ENCODE results near the gene MAL. TPM values are rescaled to one million over a fixed set of nuclear protein-coding genes. Genes with fewer than 3 reads are reported as not detected.

The MAL gene
- total RNA-seq, 1 donor from 2014 or later: 0.41 TPM

DNA sequence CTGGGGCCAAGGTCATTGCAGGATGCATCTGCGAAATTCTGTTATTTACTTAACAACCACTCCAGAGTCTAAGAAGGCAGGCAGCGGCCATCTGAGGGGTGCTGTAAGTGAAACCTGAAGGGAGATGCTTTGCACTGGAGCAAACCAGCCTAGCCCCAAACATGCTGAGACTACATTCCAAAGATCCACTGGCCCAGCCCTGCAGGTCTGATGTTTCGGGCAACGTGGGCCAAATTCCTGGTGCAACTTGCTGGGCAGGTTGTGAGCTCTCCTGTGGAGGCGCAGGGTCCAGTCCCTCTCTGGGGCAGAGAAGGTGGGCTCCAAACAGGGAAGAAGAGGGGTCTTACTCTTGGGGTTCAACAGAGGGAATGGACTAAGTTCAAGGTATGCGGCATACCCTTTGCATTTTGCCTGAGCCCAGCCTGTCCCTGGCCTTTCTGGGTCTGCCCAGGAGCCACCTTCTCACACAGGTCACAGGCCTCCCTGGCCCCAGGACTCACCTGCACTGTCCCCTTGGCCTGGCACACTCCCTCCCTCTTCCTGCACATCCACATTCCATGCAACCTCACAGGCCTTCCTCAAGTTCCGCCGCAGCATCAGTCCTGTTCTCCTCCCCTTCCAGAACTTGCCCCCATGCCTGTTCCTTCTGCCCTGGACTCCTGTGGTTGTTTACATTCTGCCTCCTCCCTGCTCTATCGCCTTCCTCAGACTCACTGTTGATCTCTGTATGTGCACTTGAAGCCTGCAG is 5.1 kb upstream of the MAL start:
- Histone ChIP-seq H3K27ac (ENCODE audit: low read depth, low read length) (no peak overlapping the region), H3K79me2 (ENCODE audit: insufficient read depth, low read length) (no peaks in the 10 kb centered on the region), H3K9ac (ENCODE audit: low read length) (no peak overlapping the region), H2AFZ (ENCODE audit: low read depth, low read length) (no peak overlapping the region), H3K27me3 (ENCODE audit: insufficient read depth, low read length) (peaks cover 39% of the 10 kb centered on the region), H3K4me2 (ENCODE audit: low read length) (no peak overlapping the region), H4K20me1 (ENCODE audit: insufficient read depth, low read length) (no peaks in the 10 kb centered on the region), H3K36me3 (ENCODE audit: insufficient read depth, low read length) (no peaks in the 10 kb centered on the region), H3K4me1 (ENCODE audit: insufficient read depth, low read length) (no peaks in the 10 kb centered on the region), H3K9me3 (ENCODE audit: insufficient read depth, low read depth, low read length) (no peaks in the 10 kb centered on the region), H3K4me3 (ENCODE audit: insufficient read depth, low read depth, low read length) (no peak overlapping the region)
- no peak overlapping the region for H3K27ac Mint-ChIP-seq (ENCODE audit: unreplicated experiment)
- no peaks in the 10 kb centered on the region for H3K9me3 Mint-ChIP-seq (ENCODE audit: unreplicated experiment)
- no peak for FAIRE-seq
- TF ChIP-seq, protein P1, sequence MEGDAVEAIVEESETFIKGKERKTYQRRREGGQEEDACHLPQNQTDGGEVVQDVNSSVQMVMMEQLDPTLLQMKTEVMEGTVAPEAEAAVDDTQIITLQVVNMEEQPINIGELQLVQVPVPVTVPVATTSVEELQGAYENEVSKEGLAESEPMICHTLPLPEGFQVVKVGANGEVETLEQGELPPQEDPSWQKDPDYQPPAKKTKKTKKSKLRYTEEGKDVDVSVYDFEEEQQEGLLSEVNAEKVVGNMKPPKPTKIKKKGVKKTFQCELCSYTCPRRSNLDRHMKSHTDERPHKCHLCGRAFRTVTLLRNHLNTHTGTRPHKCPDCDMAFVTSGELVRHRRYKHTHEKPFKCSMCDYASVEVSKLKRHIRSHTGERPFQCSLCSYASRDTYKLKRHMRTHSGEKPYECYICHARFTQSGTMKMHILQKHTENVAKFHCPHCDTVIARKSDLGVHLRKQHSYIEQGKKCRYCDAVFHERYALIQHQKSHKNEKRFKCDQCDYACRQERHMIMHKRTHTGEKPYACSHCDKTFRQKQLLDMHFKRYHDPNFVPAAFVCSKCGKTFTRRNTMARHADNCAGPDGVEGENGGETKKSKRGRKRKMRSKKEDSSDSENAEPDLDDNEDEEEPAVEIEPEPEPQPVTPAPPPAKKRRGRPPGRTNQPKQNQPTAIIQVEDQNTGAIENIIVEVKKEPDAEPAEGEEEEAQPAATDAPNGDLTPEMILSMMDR (IDR thresholded peaks at IDR 0.05; ENCODE audit: insufficient read depth, low read depth, low read length): no peak
- no peak for TF ChIP-seq EZH2 (IDR thresholded peaks at IDR 0.05; ENCODE audit: insufficient read depth, low read length)
- no peak for DNase-seq (ENCODE audit: low read depth)
- H3K36me3 Mint-ChIP-seq (ENCODE audit: low read depth, unreplicated experiment): no peaks in the 10 kb centered on the region
- H3K4me1 Mint-ChIP-seq (ENCODE audit: low read depth, unreplicated experiment): no peaks in the 10 kb centered on the region
- H3K27me3 Mint-ChIP-seq (ENCODE audit: low read depth, unreplicated experiment): peaks cover 76% of the 10 kb centered on the region
- H3K4me3 Mint-ChIP-seq (ENCODE audit: unreplicated experiment): no peak overlapping the region

DNA sequence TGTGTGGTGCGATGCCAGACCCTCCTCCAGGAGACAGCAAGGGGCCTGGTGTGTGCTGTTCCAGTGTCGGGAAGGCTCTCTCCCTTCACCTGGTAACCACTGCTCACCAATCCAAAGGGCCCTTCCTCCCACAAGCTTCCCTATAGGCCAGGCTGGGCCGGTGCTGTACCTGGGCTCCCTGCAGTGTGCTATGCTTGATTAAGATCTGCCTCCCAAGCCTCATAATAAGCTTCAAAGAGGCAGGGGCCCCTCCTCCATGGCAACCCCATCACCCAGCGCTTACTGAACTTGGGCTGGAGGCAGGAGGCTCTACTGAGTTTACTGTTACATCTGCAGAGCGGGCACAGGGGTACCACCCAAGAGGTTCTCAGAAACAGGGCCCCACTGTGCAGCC is 4.5 kb upstream of the MAL start:
- H3K36me3 ChIP-seq (ENCODE audit: insufficient read depth, low read length): no peaks in the 10 kb centered on the region

More for the DNA sequence above, 4.5 kb upstream of the MAL start:
- DNase-seq (ENCODE audit: low read depth): no peak
- Histone ChIP-seq H3K9me3 (ENCODE audit: insufficient read depth, low read depth, low read length) (no peaks in the 10 kb centered on the region), H3K4me2 (ENCODE audit: low read length) (no peak overlapping the region), H2AFZ (ENCODE audit: low read depth, low read length) (no peak overlapping the region), H3K4me3 (ENCODE audit: insufficient read depth, low read depth, low read length) (no peak overlapping the region), H3K27ac (ENCODE audit: low read depth, low read length) (no peak overlapping the region), H3K9ac (ENCODE audit: low read length) (no peak overlapping the region), H4K20me1 (ENCODE audit: insufficient read depth, low read length) (no peaks in the 10 kb centered on the region), H3K4me1 (ENCODE audit: insufficient read depth, low read length) (no peaks in the 10 kb centered on the region), H3K27me3 (ENCODE audit: insufficient read depth, low read length) (peaks cover 44% of the 10 kb centered on the region), H3K79me2 (ENCODE audit: insufficient read depth, low read length) (no peaks in the 10 kb centered on the region)
- FAIRE-seq: no peak
- TF ChIP-seq EZH2 (IDR thresholded peaks at IDR 0.05; ENCODE audit: insufficient read depth, low read length): no peak
- TF ChIP-seq, protein P1 (IDR thresholded peaks at IDR 0.05; ENCODE audit: insufficient read depth, low read depth, low read length): no peak
- peaks cover 77% of the 10 kb centered on the region for H3K27me3 Mint-ChIP-seq (ENCODE audit: low read depth, unreplicated experiment)
- no peaks in the 10 kb centered on the region for H3K4me1 Mint-ChIP-seq (ENCODE audit: low read depth, unreplicated experiment)
- H3K36me3 Mint-ChIP-seq (ENCODE audit: low read depth, unreplicated experiment): no peaks in the 10 kb centered on the region
- no peak overlapping the region for H3K4me3 Mint-ChIP-seq (ENCODE audit: unreplicated experiment)
- peaks cover 3% of the 10 kb centered on the region for H3K9me3 Mint-ChIP-seq (ENCODE audit: unreplicated experiment)
- H3K27ac Mint-ChIP-seq (ENCODE audit: unreplicated experiment): no peak overlapping the region
